ENCODE measurements around the gene KDM1B.

DNA sequence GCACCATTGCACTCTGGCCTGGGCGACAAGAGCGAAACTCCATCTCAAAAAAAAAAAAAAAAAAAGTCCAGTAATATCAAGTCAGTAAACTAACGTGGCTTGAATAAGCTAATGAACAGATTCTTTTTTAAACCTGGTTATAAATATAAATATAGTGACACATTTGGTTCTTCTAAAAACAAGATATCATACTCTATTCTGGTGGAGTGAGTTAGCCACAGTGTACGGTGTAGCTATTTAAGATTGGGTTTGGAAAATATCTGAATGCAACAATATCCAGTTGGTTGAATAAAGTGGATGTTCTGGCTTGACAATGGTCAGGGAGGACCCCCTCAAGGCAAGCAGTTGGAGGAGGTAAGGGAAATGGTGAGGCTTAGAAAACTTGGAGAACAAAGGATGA is 115.0 kb downstream of the KDM1B start:
- TF ChIP-seq ISL1 (CRISPR knock-in tag; IDR thresholded peaks at IDR 0.05) (no peak), ZNF8 (CRISPR knock-in tag; IDR thresholded peaks at IDR 0.05) (no peak), PPARA (CRISPR knock-in tag; IDR thresholded peaks at IDR 0.05; ENCODE audit: borderline replicate concordance) (no peak), TOX (CRISPR knock-in tag; IDR thresholded peaks at IDR 0.05; ENCODE audit: borderline replicate concordance) (no peak), CREB5 (CRISPR knock-in tag; IDR thresholded peaks at IDR 0.05; ENCODE audit: low read depth) (no peak), PATZ1 (CRISPR knock-in tag; IDR thresholded peaks at IDR 0.05; ENCODE audit: borderline replicate concordance) (no peak), RARB (CRISPR knock-in tag; IDR thresholded peaks at IDR 0.05) (no peak), TSHZ2 (CRISPR knock-in tag; IDR thresholded peaks at IDR 0.05) (no peak), BACH2 (CRISPR knock-in tag; IDR thresholded peaks at IDR 0.05; ENCODE audit: borderline replicate concordance) (no peak)
- TF ChIP-seq, protein P1, sequence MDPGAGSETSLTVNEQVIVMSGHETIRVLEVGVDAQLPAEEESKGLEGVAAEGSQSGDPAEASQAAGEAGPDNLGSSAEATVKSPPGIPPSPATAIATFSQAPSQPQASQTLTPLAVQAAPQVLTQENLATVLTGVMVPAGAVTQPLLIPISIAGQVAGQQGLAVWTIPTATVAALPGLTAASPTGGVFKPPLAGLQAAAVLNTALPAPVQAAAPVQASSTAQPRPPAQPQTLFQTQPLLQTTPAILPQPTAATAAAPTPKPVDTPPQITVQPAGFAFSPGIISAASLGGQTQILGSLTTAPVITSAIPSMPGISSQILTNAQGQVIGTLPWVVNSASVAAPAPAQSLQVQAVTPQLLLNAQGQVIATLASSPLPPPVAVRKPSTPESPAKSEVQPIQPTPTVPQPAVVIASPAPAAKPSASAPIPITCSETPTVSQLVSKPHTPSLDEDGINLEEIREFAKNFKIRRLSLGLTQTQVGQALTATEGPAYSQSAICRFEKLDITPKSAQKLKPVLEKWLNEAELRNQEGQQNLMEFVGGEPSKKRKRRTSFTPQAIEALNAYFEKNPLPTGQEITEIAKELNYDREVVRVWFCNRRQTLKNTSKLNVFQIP (CRISPR knock-in tag; IDR thresholded peaks at IDR 0.05; ENCODE audit: borderline replicate concordance, low read depth): no peak
